ENCODE results near the gene IRAK3. TPM values are rescaled to one million over a fixed set of nuclear protein-coding genes. Genes with fewer than 3 reads are reported as not detected.

The IRAK3 gene
- total RNA-seq, 1 donor from 2014 or later = 0.05 TPM

GRCh38 chr12:66252771-66253170 is 63.8 kb downstream of the IRAK3 start:
- Histone ChIP-seq H2AFZ (ENCODE audit: low read depth, low read length) (no peak overlapping the region), H3K4me3 (ENCODE audit: insufficient read depth, low read depth, low read length) (no peak overlapping the region), H3K27ac (ENCODE audit: low read depth, low read length) (no peak overlapping the region), H4K20me1 (ENCODE audit: insufficient read depth, low read length) (no peaks in the 10 kb centered on the region), H3K36me3 (ENCODE audit: insufficient read depth, low read length) (no peaks in the 10 kb centered on the region), H3K27me3 (ENCODE audit: insufficient read depth, low read length) (peaks cover 2% of the 10 kb centered on the region), H3K79me2 (ENCODE audit: insufficient read depth, low read length) (no peaks in the 10 kb centered on the region), H3K9ac (ENCODE audit: low read length) (no peak overlapping the region), H3K9me3 (ENCODE audit: insufficient read depth, low read depth, low read length) (no peaks in the 10 kb centered on the region), H3K4me1 (ENCODE audit: insufficient read depth, low read length) (no peaks in the 10 kb centered on the region), H3K4me2 (ENCODE audit: low read length) (no peak overlapping the region)
- H3K36me3 Mint-ChIP-seq (ENCODE audit: low read depth, unreplicated experiment) = no peaks in the 10 kb centered on the region
- H3K9me3 Mint-ChIP-seq (ENCODE audit: unreplicated experiment) = no peaks in the 10 kb centered on the region
- DNase-seq (ENCODE audit: low read depth) (no peak), FAIRE-seq (no peak)
- no peaks in the 10 kb centered on the region for H3K4me1 Mint-ChIP-seq (ENCODE audit: low read depth, unreplicated experiment)
- peaks cover 7% of the 10 kb centered on the region for H3K27me3 Mint-ChIP-seq (ENCODE audit: low read depth, unreplicated experiment)
- TF ChIP-seq CTCF (IDR thresholded peaks at IDR 0.05; ENCODE audit: insufficient read depth, low read depth, low read length) (no peak), EZH2 (IDR thresholded peaks at IDR 0.05; ENCODE audit: insufficient read depth, low read length) (no peak)
- no peak overlapping the region for H3K27ac Mint-ChIP-seq (ENCODE audit: unreplicated experiment)
- H3K4me3 Mint-ChIP-seq (ENCODE audit: unreplicated experiment) = no peak overlapping the region

- Histone ChIP-seq H4K20me1 (ENCODE audit: insufficient read depth, low read length) (no peaks in the 10 kb centered on the region), H3K9ac (ENCODE audit: low read length) (no peak overlapping the region), H3K36me3 (ENCODE audit: insufficient read depth, low read length) (no peaks in the 10 kb centered on the region), H3K4me3 (ENCODE audit: insufficient read depth, low read depth, low read length) (no peak overlapping the region), H3K4me1 (ENCODE audit: insufficient read depth, low read length) (no peaks in the 10 kb centered on the region), H3K4me2 (ENCODE audit: low read length) (no peak overlapping the region), H3K27me3 (ENCODE audit: insufficient read depth, low read length) (peaks cover 2% of the 10 kb centered on the region), H3K9me3 (ENCODE audit: insufficient read depth, low read depth, low read length) (no peaks in the 10 kb centered on the region), H3K27ac (ENCODE audit: low read depth, low read length) (no peak overlapping the region), H2AFZ (ENCODE audit: low read depth, low read length) (no peak overlapping the region), H3K79me2 (ENCODE audit: insufficient read depth, low read length) (no peaks in the 10 kb centered on the region)
- Mint-ChIP-seq H3K27ac (ENCODE audit: unreplicated experiment) (no peak overlapping the region), H3K4me3 (ENCODE audit: unreplicated experiment) (no peak overlapping the region), H3K9me3 (ENCODE audit: unreplicated experiment) (no peaks in the 10 kb centered on the region), H3K27me3 (ENCODE audit: low read depth, unreplicated experiment) (peaks cover 7% of the 10 kb centered on the region), H3K4me1 (ENCODE audit: low read depth, unreplicated experiment) (no peaks in the 10 kb centered on the region), H3K36me3 (ENCODE audit: low read depth, unreplicated experiment) (no peaks in the 10 kb centered on the region)
- DNase-seq (ENCODE audit: low read depth) = no peak
- TF ChIP-seq CTCF (IDR thresholded peaks at IDR 0.05; ENCODE audit: insufficient read depth, low read depth, low read length) (no peak), EZH2 (IDR thresholded peaks at IDR 0.05; ENCODE audit: insufficient read depth, low read length) (no peak)
- no peak for FAIRE-seq
Observed at GRCh38 chr12:66255737-66256136, 66.7 kb downstream of the IRAK3 start.

- Histone ChIP-seq H4K20me1 (ENCODE audit: insufficient read depth, low read length) (no peaks in the 10 kb centered on the region), H3K9me3 (ENCODE audit: insufficient read depth, low read depth, low read length) (no peaks in the 10 kb centered on the region), H3K79me2 (ENCODE audit: insufficient read depth, low read length) (no peaks in the 10 kb centered on the region), H3K36me3 (ENCODE audit: insufficient read depth, low read length) (no peaks in the 10 kb centered on the region), H3K27me3 (ENCODE audit: insufficient read depth, low read length) (peaks cover 2% of the 10 kb centered on the region), H2AFZ (ENCODE audit: low read depth, low read length) (no peak overlapping the region), H3K4me3 (ENCODE audit: insufficient read depth, low read depth, low read length) (no peak overlapping the region), H3K4me2 (ENCODE audit: low read length) (no peak overlapping the region), H3K4me1 (ENCODE audit: insufficient read depth, low read length) (no peaks in the 10 kb centered on the region), H3K27ac (ENCODE audit: low read depth, low read length) (no peak overlapping the region), H3K9ac (ENCODE audit: low read length) (no peak overlapping the region)
- no peak for FAIRE-seq
- Mint-ChIP-seq H3K4me3 (ENCODE audit: unreplicated experiment) (no peak overlapping the region), H3K27me3 (ENCODE audit: low read depth, unreplicated experiment) (no peaks in the 10 kb centered on the region), H3K4me1 (ENCODE audit: low read depth, unreplicated experiment) (no peaks in the 10 kb centered on the region), H3K9me3 (ENCODE audit: unreplicated experiment) (no peaks in the 10 kb centered on the region), H3K36me3 (ENCODE audit: low read depth, unreplicated experiment) (no peaks in the 10 kb centered on the region), H3K27ac (ENCODE audit: unreplicated experiment) (no peak overlapping the region)
- no peak for DNase-seq (ENCODE audit: low read depth)
- TF ChIP-seq EZH2 (IDR thresholded peaks at IDR 0.05; ENCODE audit: insufficient read depth, low read length) (no peak), CTCF (IDR thresholded peaks at IDR 0.05; ENCODE audit: insufficient read depth, low read depth, low read length) (no peak)
Observed at GRCh38 chr12:66258011-66258410, 69.0 kb downstream of the IRAK3 start.
